MCF 10A (cell line): ENCODE measurements around the gene IRF2BP2. TPM values are rescaled to one million over a fixed set of nuclear protein-coding genes. Genes with fewer than 3 reads are reported as not detected.

Source experiments
- BruUV-seq: library from RNA; stranded (reverse); fragments of 400-500 nt; replicated peaks from 2 replicates; lab custom pipeline; 2021; lab: Mats Ljungman, UMichigan
- CTCF ChIA-PET: fragments of 300-600 bp; sonication (Branson Sonifier 250); formaldehyde crosslinking; extraction: SDS; loops from one replicate; lab custom pipeline; 2021; ENCODE audit warnings: antibody characterized with exemption, inconsistent platforms; lab: Yijun Ruan, JAX
- POLR2A ChIA-PET: fragments of 300-600, 350-650 bp; sonication (Branson Sonifier 250); formaldehyde crosslinking; extraction: SDS; loops from one replicate; lab custom pipeline; 2020; ENCODE audit warnings: antibody characterized with exemption, inconsistent platforms; lab: Yijun Ruan, JAX
- DNase-seq: peaks from one replicate; pipeline ENCODE4 v3.0.0-alpha.2; 2018; ENCODE audit not compliant: unreplicated experiment
- H3K27ac Mint-ChIP-seq: one replicate; pipeline ENCODE4 v1.8.0; 2022; ENCODE audit warnings: mild to moderate bottlenecking, low read depth, mixed read lengths; ENCODE audit not compliant: unreplicated experiment
- H3K27me3 Mint-ChIP-seq: one replicate; pipeline ENCODE4 v1.8.0; 2022; ENCODE audit warnings: mixed read lengths; ENCODE audit not compliant: insufficient read depth, unreplicated experiment
- H3K36me3 Mint-ChIP-seq: one replicate; pipeline ENCODE4 v1.8.0; 2022; ENCODE audit warnings: mild to moderate bottlenecking, moderate library complexity, mixed read lengths; ENCODE audit not compliant: insufficient read depth, unreplicated experiment
- H3K4me1 Mint-ChIP-seq: one replicate; pipeline ENCODE4 v1.8.0; 2022; ENCODE audit warnings: mixed read lengths; ENCODE audit not compliant: insufficient read depth, unreplicated experiment
- H3K4me3 Mint-ChIP-seq: one replicate; pipeline ENCODE4 v1.8.0; 2022; ENCODE audit warnings: mild to moderate bottlenecking, moderate library complexity, mixed read lengths; ENCODE audit not compliant: unreplicated experiment
- H3K9me3 Mint-ChIP-seq: one replicate; pipeline ENCODE4 v1.8.0; 2022; ENCODE audit warnings: mixed read lengths; ENCODE audit not compliant: unreplicated experiment
- intact Hi-C: fragments of 100-400 bp; cut with micrococcal nuclease; formaldehyde crosslinking; loops from 2 replicates; pipeline ENCODE4 v1.14.1; 2022
- total RNA-seq: library from RNA; stranded (reverse); gene quantifications from 2 replicates; pipeline ENCODE4 v1.2.3, GENCODE V29; 2022
- TF ChIP-seq, protein P1 (sequence below): fragments of 200-600 bp; IDR thresholded peaks from one replicate; pipeline ENCODE4 v1.8.0; 2022; ENCODE audit warnings: antibody characterized with exemption, mild to moderate bottlenecking; ENCODE audit not compliant: unreplicated experiment

The IRF2BP2 gene
- total RNA-seq, 1 experiment from 2014 or later: 217 TPM

DNA sequence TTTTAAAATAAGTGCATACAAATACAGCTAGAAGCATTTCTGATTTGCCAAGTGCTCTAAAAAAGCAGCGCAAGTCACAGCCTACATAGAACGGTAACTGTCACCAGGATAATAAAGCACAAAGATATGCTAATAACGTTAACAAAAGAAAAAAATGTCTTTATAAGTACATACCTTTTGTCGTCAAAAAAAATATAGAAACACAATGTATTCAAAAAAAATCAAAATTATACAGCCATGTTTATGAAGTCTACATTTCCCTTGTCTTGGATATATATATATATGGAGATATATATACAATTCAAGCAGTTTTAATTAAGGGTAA, 3.2 kb downstream of the IRF2BP2 start:
- BruUV-seq: no TSS peak
- TF ChIP-seq, protein P1, sequence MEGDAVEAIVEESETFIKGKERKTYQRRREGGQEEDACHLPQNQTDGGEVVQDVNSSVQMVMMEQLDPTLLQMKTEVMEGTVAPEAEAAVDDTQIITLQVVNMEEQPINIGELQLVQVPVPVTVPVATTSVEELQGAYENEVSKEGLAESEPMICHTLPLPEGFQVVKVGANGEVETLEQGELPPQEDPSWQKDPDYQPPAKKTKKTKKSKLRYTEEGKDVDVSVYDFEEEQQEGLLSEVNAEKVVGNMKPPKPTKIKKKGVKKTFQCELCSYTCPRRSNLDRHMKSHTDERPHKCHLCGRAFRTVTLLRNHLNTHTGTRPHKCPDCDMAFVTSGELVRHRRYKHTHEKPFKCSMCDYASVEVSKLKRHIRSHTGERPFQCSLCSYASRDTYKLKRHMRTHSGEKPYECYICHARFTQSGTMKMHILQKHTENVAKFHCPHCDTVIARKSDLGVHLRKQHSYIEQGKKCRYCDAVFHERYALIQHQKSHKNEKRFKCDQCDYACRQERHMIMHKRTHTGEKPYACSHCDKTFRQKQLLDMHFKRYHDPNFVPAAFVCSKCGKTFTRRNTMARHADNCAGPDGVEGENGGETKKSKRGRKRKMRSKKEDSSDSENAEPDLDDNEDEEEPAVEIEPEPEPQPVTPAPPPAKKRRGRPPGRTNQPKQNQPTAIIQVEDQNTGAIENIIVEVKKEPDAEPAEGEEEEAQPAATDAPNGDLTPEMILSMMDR: no peak
- no peak for DNase-seq
- intact Hi-C loops: loop anchor here (1.0 to 10.0 kb wide), 6 partner anchors 42 to 494 kb away; partner anchors contain the start of gene COA6
- peaks cover 56% of the 10 kb centered on the region for H3K4me1 Mint-ChIP-seq
- H3K9me3 Mint-ChIP-seq: no peaks in the 10 kb centered on the region
- CTCF ChIA-PET: interaction anchor here (0.5 to 1.6 kb wide), 7 partner anchors 29 to 520 kb away, joined by 3 to 8 read pairs (median 4); no protein-coding TSS in a partner anchor
- H3K36me3 Mint-ChIP-seq: peaks cover 72% of the 10 kb centered on the region
- peak overlapping the region; percentile 96 for H3K27ac Mint-ChIP-seq
- POLR2A ChIA-PET: interaction anchor here (0.6 to 20.9 kb wide), 34 partner anchors 6 to 554 kb away, joined by 3 to 904 read pairs (median 6); partner anchors contain the start of genes COA6, IRF2BP2 and TARBP1
- peak overlapping the region; percentile 88 for H3K4me3 Mint-ChIP-seq
- no peaks in the 10 kb centered on the region for H3K27me3 Mint-ChIP-seq

DNA sequence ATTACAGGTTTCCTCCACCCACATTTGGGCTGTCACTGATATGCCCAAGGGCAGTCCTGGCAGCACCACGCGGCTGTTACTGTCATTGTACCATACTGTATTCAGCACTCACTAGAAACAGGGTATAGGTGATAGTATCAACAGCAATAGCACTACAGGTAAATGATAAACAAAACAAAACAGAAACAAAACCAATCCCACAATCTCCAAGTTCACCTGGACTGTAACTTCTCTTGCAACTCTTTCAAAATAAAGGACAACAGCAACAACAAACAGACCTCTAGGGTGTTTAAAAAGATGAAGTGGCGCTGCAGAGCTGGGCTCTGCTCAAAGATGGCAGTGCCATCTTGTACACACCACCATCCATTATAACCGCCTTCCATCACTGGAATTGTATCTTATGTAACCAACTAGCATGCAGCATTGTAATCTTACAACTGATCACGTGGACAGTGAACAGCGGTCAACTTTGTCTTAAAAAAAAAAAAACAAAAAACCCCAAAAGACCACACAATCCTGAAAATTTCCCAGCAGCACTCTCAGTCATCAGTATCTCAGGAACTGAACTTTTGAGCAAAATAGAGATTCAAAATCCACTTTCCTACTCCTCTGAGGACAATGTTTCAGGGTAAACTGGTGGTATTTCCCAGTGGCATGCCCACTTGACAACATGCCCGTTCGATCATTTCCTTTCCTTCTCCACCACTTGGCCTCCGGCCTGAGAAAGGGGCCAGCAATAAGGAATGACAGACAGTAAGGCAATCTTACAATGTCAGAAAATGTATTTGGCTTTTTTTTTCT, 3.8 kb downstream of the IRF2BP2 start:
- H3K9me3 Mint-ChIP-seq: no peaks in the 10 kb centered on the region
- H3K27ac Mint-ChIP-seq: peak overlapping the region; percentile 96
- peaks cover 72% of the 10 kb centered on the region for H3K36me3 Mint-ChIP-seq
- intact Hi-C loops: loop anchor here (1.0 to 10.0 kb wide), 5 partner anchors 41 to 494 kb away; partner anchors contain the start of gene COA6
- peaks cover 54% of the 10 kb centered on the region for H3K4me1 Mint-ChIP-seq
- no TSS peak for BruUV-seq
- TF ChIP-seq, protein P1: no peak
- no peaks in the 10 kb centered on the region for H3K27me3 Mint-ChIP-seq
- POLR2A ChIA-PET: interaction anchor here (0.6 to 20.9 kb wide), 40 partner anchors 7 to 477 kb away, joined by 3 to 904 read pairs (median 6); partner anchors contain the start of genes COA6, IRF2BP2 and TARBP1
- DNase-seq: peak; percentile 72
- CTCF ChIA-PET: interaction anchor here (0.5 to 2.9 kb wide), 15 partner anchors 7 to 640 kb away, joined by 3 to 40 read pairs (median 5); no protein-coding TSS in a partner anchor
- peak overlapping the region; percentile 88 for H3K4me3 Mint-ChIP-seq

DNA sequence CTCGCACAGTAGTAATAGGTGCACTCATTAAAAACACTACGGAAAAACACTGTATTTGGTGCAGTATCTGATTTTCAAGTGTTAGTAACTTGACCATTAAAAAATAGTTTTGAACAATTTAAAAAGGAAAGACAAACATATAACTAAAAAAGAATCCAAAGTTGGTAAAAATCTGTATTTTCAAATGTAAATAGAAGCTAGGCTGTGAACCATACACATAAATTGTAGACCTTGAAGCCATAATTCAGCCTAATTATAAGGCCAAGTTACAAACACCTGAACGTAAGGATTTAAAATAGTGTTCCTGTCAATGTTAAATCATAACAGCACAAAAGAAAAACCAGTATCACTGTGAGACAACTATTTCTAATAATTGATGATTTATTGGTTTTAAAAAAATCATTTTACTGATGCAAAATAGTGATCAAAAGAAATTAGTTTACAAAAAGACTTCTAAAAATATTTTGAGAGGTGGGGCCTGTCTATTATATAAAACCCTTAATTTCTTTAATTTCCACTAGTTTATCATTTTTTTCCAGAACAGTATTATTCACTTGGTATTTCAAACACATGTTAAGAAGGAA, 4.5 kb downstream of the IRF2BP2 start:
- TF ChIP-seq, protein P1: no peak
- no TSS peak for BruUV-seq
- H3K9me3 Mint-ChIP-seq: no peaks in the 10 kb centered on the region
- no peaks in the 10 kb centered on the region for H3K27me3 Mint-ChIP-seq
- H3K4me3 Mint-ChIP-seq: peak overlapping the region; percentile 88
- peak overlapping the region; percentile 96 for H3K27ac Mint-ChIP-seq
- peaks cover 69% of the 10 kb centered on the region for H3K36me3 Mint-ChIP-seq
- peaks cover 53% of the 10 kb centered on the region for H3K4me1 Mint-ChIP-seq
- POLR2A ChIA-PET: interaction anchor here (0.7 to 20.9 kb wide), 34 partner anchors 7 to 1312 kb away, joined by 3 to 904 read pairs (median 10); partner anchors contain the start of genes ARID4B, COA6, GGPS1 and IRF2BP2
- CTCF ChIA-PET: interaction anchor here (0.6 to 2.9 kb wide), 18 partner anchors 8 to 521 kb away, joined by 3 to 40 read pairs (median 6); no protein-coding TSS in a partner anchor
- no peak for DNase-seq
- intact Hi-C loops: loop anchor here (5.0 to 10.0 kb wide), 2 partner anchors 231 to 493 kb away; partner anchors contain the start of gene COA6
